OCI-M1 (cell line): ENCODE measurements around the gene TBX1.

ENCODE experiments used
- DNase-seq: peaks from one replicate; lab custom pipeline; 2025; lab: John Stamatoyannopoulos, UW

Gene TBX1

GRCh38 chr22:19738664-19739447 is 21.7 kb upstream of the TBX1 start:
- no peak for DNase-seq

- no peak for DNase-seq
Measured at GRCh38 chr22:19739448-19739895, 21.1 kb upstream of the TBX1 start.

- no peak for DNase-seq
Measured at GRCh38 chr22:19739911-19740449, 20.6 kb upstream of the TBX1 start.

DNA sequence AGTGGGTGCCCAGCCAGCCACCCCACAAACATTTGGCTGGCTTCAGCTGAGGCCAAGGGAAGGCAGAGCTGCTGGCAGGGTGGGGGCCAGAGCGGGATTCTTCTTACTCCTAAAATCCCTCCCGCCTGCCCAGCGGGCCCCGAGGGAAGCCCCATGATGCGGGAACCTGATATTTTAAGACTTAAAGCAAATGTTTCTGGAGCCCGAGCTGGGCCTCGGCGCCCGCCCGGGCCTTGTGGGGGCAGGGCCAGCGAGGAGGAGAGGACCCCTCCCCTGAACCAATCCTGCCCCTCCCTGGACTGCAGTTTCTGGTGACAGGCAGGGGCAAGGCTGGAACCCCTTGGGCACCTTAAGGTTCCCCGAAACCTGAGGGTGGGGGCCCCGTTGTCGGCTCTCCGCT is 20.0 kb upstream of the TBX1 start:
- DNase-seq = no peak

DNA sequence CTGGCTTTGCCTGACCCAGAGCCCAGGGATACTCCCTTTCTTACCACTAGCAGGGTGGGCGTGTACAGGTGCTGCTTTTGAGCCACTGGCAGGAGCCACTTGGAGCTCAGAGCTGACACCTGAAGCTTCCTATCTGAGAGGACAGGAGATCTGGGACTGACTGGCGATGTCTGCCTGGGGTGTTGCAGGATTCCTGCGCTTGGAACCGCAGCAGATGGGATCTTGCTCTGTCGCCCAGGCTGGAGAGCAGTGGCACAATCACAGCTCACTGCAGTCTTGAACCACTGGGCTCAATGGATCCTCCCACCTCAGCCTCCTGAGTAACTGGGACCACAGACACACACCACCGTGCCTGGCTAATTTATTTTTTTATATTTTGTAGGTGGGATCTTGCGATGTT is 19.5 kb upstream of the TBX1 start:
- DNase-seq = no peak

DNA sequence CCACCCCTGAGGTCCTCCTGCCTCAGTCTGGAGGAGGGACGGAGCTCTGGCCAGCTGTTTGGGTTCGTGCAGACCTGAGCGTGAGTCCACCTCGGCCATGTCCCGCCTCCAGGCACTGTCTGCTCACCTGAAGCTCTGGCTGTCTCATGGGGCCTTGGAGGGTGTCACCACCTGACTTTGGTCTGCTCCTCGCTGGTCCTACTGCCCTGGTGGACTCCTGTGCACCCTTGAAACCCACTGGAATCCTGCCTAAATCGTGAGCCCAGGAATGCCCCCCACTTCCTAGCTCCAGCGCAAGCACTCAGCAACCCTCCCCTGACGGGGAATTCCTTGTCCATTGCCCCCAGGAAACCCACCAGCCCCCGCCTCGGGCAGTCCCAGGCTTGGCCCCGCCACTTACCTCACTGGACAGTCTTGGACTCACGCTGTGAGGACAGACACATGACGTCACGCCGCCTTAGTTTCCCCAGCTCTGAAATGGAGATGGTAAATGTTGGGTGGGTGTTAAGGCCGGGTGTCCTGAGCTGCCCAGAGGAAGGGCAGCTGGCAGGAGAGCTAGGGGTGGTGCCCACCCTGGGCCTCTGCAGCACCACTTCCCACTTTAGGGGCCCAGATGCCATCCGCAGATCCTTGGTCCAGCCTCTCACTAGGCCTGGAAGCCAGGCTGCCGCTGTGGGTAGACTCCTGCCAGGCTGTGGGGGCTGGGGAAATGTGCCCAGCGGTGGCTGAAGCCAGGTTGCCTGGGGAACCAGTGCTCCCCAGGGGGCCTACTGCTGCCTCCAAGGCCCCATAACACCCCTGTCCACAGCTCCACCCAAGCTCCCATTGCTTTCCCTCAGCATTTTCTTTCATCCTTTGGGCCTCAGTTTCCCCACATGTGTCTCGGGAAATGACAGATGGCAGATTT is 18.2 kb upstream of the TBX1 start:
- no peak for DNase-seq

DNA sequence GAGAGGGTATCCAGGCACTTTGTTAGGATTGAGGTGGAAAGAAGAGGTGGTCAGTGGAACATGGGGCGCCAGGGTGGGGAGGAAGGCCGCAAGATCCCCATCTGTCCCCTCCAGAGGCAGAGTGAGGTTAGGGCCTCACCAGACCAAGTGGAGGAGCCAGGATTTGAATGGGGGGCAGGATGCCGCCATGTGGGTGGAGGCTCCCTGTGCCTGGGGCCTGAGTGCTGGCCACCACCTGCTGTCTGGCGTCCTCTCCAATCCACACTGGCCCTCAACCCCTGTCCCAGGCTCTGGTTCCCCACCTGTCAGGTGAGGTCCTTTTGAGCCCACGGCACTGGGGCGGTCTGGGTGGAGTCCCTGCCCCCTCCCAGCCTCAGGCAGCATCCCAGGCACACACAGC is 17.5 kb upstream of the TBX1 start:
- no peak for DNase-seq

DNA sequence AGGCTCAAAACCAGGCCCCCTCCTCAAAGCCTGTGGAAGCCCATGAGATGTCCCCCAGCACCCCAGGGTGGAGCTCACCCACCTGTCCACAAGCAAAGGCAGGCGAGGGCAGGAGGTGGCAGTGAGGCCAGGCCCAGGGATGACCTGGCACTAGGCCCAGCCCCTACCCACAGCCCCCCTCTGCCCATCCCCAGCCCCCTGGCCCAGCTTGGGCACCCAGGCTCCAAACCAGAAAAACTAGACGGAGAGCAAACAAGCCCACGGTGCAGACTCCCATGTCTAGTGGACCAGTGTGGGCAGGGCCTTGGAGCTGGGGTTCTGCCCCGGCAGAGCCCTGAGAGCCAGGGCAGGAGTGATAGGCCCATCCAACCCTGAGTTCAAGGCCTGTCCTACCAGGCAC is 16.9 kb upstream of the TBX1 start:
- no peak for DNase-seq

- no peak for DNase-seq
Measured at GRCh38 chr22:19744350-19745006, 16.1 kb upstream of the TBX1 start.

DNA sequence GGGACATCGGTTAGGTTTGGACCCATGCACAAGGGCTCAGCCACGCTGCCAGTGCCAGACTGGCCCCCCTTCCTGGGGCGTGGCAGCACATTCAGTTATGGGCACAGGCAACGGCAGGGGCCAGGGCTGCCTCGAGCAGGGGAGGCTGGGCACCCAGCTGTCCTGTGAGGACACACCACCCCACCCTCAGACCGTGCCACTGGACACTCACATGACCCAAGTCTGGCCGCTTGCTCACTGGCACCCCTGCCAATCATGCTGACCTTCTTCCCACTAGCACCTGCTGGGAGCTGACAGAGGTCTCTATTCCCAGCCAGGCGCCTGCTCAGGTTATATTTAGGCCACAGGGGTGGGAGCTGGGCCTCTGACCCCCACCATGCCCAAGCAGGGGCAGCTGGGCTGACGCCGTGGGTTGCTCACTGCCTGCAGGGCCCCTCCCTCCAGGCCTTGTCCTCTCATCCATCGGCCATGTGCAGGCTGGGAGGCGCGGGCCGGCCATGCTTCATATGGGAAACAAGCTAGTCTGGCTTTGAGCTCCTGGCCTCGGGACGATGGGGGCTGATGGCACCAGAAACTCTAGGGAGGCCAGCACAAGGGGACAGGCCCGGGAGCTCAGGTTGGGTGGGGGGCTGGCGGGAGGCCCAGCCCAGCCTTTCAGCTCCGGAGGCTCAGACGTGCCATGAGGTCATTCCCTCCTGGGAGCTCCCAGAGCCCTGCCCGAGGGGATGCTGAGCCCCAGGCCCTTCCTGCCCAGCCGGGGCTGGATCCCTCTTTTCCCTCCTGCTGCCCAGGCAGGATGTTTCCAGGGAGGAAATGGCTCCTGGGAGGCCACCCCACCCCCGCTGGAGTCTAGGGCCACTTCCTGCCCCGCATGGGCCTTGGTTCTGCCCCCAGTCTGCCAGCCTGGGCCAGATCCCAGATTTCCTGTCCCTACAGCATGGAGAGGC is 15.2 kb upstream of the TBX1 start:
- DNase-seq = no peak

GRCh38 chr22:19746726-19747125 is 13.9 kb upstream of the TBX1 start:
- no peak for DNase-seq

- no peak for DNase-seq
Measured at GRCh38 chr22:19747551-19747950, 13.0 kb upstream of the TBX1 start.

DNA sequence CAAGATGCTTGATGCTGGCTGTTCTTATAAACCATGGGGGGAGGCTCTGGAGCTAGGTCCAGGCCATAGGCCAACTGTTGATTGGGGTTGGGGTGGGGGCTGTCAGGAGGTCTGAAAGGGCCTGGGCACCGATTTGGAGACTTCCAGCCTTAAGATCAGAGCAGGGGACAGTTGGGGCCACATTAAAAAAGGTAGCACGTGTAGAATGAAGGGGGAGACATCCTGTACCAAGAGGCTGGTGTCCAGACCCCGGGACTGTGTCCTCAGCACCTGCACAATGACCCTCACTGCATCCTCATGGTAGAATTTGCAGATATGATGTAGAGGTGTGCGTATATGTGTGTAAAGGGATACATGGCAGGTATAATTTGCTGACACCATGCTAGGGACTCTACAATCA is 12.4 kb upstream of the TBX1 start:
- no peak for DNase-seq

- no peak for DNase-seq
Measured at GRCh38 chr22:19748991-19749664, 11.4 kb upstream of the TBX1 start.

GRCh38 chr22:19749876-19750275 is 10.7 kb upstream of the TBX1 start:
- no peak for DNase-seq

DNA sequence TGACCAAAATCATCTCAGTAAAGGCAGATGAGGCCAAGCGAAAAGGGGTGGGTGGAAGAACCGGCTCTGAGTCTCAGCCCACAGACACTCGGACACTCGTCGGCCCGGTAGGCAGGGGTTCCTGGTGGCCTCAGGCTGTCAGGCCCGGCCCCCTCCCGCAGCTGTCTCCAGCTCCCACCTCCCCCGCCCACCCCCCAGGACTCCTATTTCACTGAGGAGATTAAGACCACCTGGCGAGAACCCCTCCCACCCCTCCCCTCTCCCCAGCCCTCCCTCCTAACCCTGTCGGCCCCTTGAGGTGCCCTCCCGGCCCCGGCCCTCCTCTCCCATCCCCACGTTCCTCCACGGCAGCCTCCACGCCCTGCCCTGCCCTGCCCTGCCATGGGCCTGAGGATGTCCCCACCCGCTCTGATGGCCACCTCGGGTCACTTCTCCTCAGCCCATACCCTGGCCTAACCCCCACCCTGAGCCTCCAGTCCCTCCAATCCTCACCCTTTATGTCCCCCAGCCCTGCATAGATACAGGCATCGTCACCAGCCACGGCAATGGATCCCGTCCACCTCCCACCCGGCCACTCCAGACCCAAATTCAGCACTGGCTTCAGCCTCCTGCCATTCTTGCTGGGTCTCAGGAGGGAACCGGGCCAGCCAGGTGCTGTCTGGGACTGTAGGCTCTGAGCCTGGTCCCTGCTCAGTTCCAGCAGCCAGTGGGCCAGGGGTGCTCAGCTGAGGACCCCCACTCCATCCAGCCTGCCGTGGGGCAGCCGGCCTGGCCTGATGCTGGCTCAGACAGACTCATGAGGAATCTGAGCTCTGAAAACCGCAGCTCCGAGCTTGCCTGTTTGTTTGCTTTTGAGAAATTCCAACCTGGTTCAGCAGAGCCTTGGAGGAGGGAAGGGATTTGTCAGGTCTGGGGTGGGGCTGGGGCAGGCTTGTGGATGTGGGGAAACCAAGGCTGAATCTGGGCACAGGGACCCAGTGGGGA is 9.8 kb upstream of the TBX1 start:
- no peak for DNase-seq

DNA sequence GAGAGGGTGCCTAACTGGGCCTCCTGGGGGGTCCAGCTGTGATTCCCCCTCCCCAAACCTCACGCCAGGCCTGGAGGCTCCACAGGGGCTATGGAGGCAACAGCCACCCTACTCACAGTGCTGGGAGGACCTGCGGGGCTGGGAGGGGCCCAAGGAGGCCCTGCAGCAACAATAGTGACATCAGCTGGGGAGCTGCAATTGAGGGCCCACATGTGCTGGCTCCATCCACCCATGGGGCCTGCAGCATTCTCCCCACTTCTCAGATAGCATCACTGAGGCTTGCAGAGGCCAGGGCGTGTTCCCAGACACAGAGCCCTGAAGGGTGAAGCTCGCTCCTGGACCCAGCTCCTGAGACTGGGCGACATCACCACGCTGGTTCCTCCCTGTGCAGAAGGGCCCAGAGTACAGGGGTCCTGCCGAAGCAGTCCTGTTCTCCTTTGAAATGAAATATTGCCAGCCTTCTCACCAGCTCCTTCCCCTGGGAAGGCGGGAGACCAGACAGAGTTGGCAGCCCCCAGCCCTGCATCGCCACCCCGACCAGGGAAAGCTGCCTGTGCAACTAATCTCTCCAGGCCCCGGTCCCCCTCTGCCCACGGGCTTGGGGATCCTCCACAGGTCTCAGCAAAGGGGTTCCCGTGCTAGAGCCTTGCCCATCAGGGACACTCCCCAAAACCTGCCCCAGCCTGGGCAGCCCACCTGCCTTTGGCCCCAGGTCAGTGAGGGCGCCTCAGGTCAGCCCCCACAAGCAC is 8.9 kb upstream of the TBX1 start:
- DNase-seq = no peak

DNA sequence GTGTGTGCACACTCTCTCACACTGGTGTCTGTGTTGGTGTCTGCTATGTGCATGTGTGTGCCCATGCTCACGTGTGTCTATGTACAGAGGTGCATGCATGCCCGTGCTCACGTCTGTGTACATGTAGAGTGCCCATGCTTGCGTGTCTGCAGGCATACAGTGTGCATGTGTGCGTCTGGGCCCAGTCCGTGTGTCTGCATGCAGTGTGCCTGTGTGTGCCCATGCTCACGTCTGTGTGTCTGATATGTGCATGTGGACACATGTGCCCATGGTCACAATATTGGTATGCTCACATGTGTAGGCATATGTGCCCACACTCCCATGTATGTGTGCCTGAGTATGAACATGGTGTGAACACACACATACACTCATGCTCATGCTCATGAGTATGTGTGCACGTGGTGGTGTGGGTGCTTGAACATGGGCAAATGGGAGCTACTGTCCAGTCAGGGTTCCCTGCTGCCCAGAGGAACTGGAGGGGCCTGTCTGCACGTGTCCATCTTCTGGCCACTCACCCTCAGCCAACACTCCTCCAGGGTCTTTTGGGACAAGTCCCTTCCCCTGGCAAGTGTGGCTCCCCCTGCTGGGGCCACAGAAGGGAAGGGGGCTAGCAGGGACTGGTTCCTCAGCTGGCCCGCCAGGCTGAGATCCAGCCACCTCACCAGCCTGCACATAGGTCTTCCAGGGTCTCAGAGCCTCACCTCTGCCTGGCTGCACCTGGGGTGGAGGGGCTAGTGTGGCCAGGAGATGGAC is 7.3 kb upstream of the TBX1 start:
- no peak for DNase-seq
